ENCODE results near the gene CA12. TPM values are rescaled to one million over a fixed set of nuclear protein-coding genes. Genes with fewer than 3 reads are reported as not detected.

CA12 gene
- total and polyA plus RNA-seq, 9 of the 15 experiments (the other 6 are each of a cell fraction or from before 2014, with no cell fraction given): 0.01 to 0.78 (median 0.15) TPM; not detected in 1

- TF ChIP-seq PATZ1 (CRISPR knock-in tag; IDR thresholded peaks at IDR 0.05; ENCODE audit: borderline replicate concordance) (no peak), CTCF (IDR thresholded peaks at IDR 0.05 in 2 of 3, conservative IDR thresholded peaks at IDR 0.05 in 1 of 3; ENCODE audit: insufficient read depth in 2 of 3, low read depth in 1 of 3, low read length in 3 of 3) (peak; percentile 53 to 85 (median 58); a peak in 3 of 6 replicates), DEAF1 (CRISPR knock-in tag; IDR thresholded peaks at IDR 0.05) (peak; percentile 90), PPARD (CRISPR knock-in tag; IDR thresholded peaks at IDR 0.05) (no peak), JUND (IDR thresholded peaks at IDR 0.05; ENCODE audit: borderline replicate concordance, low read depth, low read length) (no peak), JUND (tag; IDR thresholded peaks at IDR 0.05; ENCODE audit: borderline replicate concordance, low read depth, low read length) (peak; percentile 37; the same call in 1 of the 3 replicates), SOX6 (IDR thresholded peaks at IDR 0.05) (0 out of 2 replicates have a peak, but pooled peaks have one; percentile 20), NRF1 (conservative IDR thresholded peaks at IDR 0.05 in 1 of 2, IDR thresholded peaks at IDR 0.05 in 1 of 2) (no peak), IRF1 (CRISPR knock-in tag; IDR thresholded peaks at IDR 0.05; ENCODE audit: borderline replicate concordance) (no peak), TSC22D4 (tag; IDR thresholded peaks at IDR 0.05) (no peak), SRSF1 (IDR thresholded peaks at IDR 0.05; ENCODE audit: low read depth, low read length) (no peak), BCL6 (CRISPR knock-in tag; IDR thresholded peaks at IDR 0.05) (no peak), ZNF695 (CRISPR knock-in tag; IDR thresholded peaks at IDR 0.05) (no peak), NR0B1 (IDR thresholded peaks at IDR 0.05; ENCODE audit: partially characterized antibody) (no peak), E2F6 (IDR thresholded peaks at IDR 0.05; ENCODE audit: borderline replicate concordance in 1 of 2, extremely low read depth in 1 of 2, insufficient read depth in 1 of 2, insufficient read length in 1 of 2, low read depth in 1 of 2, low read length in 1 of 2, poor library complexity in 1 of 2, severe bottlenecking in 1 of 2) (no peak)
Measured at GRCh38 chr15:63402498-63403253, 21.0 kb upstream of the CA12 start (continued).
